CD1c-positive myeloid dendritic cell (primary cell): ENCODE results near the gene RAB12.
"Not testable (repeated sequence)": the region's sequence is repeated elsewhere in the genome, so short reads cannot be mapped to it uniquely, and the experiment has no call there.

Source experiments
- DNase-seq: peaks from one replicate; pipeline ENCODE4 v3.0.0-alpha.2; 2016; ENCODE audit errors: extremely low spot score

Gene RAB12

DNA sequence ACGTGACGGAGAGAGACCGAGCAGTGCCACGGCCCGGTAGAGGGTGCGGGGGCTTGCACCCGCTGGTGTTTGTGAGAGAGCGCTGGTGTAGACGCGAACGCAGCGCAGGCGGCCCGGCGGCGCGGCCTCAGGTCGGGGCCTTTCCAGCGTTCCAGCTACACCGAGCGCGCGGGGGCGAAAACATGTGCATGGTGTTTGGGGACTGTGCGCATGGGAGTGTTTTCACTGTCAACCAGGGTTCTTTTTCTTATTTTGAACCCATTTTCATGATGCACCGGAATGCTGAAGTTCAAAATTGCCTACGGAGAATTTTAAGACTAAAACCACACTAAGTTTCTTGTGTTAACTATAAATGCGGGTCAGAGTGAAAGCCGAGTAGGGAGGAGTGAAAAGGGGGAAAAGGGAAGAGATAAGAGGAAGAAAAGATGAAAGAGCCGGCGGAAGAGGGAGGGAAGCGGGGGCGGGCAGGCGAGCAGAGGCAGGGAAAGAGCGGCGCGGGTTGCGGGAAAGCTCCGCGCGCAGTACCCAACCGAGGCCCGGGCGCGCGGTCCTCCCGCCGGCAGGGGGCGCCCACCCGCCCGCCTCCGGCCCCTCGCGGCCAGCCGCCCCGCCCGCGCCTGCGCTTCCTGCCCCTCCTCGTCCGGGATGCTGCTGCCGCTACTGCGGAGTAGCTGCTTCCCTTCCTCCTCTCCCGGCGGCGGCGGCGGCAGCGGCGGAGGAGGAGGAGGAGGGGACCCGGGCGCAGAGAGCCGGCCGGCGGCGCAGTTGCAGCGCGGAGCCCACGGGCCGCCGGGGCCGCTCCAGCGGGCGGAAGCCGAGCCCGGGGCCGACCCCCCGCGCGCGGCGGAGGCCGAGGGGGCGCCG, at the start of gene RAB12:
Gene RAB12 (plus strand): TSS at position 643 of the 864 bp plus-strand sequence. CDS start 3 bp downstream, at position 646.
- peak; percentile 92 for DNase-seq

- no peak for DNase-seq
These were observed 49.5 kb upstream of the RAB12 start for GRCh38 chr18:8559612-8560186.

DNA sequence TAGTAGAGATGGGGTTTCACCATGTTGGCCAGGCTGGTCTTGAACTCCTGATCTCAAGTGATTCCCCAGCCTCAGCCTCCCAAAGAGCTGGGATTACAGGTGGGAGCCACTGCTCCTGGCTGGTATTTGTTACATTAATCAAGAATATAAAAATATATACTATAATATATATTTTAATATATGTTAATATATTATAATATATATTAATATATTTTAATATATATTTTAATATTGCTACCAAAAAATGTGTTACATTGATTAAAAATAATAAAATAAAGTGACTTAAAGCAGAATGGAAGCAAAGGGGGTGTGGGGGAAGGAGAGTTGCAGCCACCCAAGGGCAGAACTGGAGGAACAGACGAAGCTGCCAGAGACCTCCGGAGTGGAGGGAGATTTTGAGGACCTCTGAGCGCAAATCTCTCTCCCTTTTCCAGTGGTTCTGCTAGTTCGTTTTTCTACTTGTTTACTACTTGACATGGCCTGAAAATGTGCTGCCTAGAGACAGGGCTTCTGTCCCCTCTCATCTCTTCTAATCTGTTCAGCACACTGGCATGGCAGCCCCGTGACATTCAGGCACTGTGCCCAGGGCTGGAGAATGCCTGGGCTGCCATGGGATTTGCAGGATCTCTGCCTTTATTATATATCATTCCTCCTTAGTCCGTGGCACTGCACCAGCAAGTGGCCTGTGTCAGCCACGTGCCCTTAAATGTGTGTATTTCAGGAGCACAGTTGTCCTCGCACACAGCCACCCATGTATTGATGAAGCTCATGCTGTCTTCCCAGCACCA, 47.9 kb upstream of the RAB12 start:
- no peak for DNase-seq

- DNase-seq = no peak
These were observed 47.2 kb upstream of the RAB12 start for GRCh38 chr18:8562070-8562469.

GRCh38 chr18:8562919-8563318, 46.3 kb upstream of the RAB12 start:
- DNase-seq = no peak

DNA sequence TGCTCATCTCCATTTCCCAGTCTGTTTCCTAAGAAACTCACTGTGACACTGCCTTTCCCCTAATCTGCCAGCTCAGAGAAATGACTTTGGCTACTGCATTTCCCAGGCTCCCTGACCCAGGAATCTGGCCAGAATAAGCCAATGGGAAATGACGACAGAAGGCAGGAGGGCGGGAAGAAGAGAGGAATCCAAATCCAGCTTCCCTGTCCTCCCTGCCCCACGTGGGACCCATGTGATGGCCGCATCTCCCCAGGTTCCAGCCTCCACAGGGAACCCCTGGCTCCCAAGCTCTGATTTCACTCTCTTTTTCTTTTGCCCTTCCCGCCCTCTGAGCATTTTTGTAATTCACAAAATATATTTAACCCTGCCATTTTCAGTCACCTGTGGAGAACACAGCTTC, 37.8 kb upstream of the RAB12 start:
- no peak for DNase-seq

DNA sequence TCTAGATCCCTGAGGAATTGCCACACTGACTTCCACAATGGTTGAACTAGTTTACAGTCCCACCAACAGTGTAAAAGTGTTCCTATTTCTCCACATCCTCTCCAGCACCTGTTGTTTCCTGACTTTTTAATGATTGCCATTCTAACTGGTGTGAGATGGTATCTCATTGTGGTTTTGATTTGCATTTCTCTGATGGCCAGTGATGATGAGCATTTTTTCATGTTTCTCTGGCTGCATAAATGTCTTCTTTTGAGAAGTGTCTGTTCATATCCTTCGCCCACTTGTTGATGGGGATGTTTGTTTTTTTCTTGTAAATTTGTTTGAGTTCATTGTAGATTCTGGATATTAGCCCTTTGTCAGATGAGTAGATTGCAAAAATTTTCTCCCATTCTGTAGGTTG, 35.5 kb upstream of the RAB12 start:
- DNase-seq = not testable (repeated sequence)

DNA sequence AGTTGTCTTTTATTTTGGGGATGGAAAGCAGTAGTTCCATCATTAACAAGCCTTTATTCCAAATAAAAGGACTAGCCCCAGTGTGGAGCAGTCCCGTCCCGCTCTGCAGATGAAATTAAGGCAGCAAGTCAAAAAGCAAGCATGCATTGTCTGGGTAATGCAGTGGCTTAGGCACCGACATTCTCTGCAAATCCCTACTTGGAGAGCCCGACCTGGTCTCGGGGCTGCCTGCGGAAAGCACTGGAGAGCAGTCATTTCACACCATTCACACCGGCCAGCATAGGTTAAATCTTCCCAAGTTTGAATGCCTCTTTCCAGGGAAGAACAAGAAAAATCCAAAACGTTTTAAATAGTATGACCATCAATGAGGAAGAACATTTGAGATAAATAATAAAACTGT, 24.4 kb upstream of the RAB12 start:
- no peak for DNase-seq

- no peak for DNase-seq
These were observed 22.3 kb upstream of the RAB12 start for GRCh38 chr18:8586941-8587340.

DNA sequence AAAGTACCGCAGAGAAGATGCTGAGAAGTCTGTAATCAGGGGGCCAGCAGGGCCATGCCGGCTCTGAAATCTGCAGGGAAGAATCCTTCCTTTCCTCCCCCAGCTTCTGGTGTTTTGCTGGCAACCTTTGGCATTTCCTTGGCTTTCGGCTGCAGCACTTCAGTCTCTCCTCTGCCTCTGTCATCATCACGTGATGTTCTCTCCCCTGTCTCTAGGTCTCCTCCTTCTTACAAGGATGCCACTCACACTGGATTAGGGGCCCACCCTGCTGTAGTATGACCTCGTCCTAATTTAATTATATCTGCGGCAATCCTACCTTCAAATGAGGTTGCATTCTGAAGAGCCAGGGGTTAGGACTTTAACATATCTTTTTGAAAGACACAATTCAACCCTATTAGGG, 13.8 kb upstream of the RAB12 start:
- no peak for DNase-seq

DNA sequence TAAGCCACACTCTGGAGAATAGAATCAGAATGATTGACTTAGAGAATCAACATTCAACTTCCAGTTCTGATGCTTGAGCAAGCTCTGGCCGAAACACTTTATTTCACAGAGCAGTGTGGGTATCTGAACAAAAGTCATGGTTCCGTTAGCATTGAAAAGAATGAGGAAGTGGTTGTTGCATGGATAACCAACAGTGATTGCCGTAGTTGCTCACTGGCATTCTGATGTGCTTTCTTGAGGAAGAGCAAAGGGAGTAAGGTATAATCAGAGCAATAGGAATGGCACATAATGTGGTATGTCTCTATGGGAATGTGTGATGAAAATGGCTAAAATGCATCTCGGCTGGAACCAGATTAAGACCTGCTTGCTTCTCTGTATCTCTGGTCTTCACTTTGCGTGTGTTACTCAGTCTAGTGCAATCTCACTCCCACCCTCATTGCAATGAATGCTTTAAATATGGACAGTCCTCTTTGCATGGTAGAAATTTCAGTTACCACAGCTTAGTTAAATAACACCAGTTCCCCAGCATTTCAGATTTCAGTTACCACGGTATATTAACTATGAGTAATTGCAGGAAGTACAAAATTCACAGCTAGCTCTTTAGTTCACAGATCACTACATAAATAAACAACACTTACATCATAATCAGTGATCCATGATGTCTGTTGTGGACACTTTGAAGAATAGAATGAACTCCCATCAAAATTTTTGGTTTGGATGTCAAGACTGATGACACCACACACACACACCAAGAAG, 7.8 kb upstream of the RAB12 start:
- peak; percentile 79 for DNase-seq

- no peak for DNase-seq
These were observed 7.2 kb upstream of the RAB12 start for GRCh38 chr18:8602040-8602439.

DNA sequence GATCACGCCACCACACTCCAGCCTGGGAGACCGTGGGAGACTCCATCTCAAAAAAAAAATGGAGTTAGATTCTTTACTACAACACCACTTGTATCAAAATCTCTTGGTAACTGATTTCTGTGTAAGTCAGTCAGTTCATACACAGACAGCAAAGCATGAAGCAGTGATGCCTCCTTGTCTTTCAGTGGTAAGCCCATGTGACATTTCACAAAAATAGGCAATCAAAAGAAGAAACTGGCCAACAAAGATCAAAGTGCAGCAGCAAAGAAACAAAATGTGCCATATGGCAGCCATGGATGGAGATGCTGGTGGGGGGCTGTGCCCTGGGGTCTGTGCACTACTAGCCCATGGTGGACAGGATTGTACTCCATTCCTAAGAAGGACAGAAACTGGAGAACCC, 6.7 kb upstream of the RAB12 start:
- no peak for DNase-seq

DNA sequence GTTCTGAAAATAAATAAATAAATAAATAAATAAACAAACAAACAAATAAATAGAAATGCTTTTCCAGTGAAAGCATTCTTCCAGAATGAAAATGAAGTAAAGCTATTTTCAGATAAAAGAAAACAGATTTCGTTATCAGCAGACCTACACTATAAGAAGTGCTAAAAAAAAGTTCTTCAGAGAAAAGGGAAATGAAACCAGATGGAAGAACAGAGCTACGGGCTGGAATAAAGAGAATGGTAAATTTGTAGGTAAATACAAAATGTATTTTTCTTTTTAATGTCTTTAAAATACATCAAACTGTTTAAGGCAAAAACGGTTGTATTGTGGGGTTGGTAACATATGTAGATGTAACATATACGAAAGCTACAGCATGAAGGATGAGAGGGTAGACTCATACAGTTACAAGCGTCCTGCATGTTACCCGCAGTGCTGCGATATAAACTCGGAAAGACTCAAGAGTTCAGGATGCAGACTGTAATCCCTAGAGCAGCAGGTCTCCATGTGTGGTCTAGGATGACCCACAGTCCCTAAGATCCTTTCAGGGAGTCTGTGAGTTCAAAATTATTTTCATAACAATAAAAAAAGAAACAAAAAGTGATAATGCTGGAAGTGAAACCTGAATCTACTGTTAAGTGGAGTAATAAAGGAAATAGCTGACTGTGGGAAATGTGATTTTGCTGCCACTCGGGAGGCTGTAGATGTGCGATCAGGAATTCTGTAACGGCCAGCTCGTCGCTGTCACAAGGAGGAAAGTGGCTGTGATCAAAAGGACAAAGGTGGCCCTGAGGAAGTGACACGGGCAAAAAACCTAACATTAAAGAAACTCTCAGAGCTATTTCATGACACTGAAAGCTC, 5.3 kb upstream of the RAB12 start:
- peak; percentile 54 for DNase-seq

DNA sequence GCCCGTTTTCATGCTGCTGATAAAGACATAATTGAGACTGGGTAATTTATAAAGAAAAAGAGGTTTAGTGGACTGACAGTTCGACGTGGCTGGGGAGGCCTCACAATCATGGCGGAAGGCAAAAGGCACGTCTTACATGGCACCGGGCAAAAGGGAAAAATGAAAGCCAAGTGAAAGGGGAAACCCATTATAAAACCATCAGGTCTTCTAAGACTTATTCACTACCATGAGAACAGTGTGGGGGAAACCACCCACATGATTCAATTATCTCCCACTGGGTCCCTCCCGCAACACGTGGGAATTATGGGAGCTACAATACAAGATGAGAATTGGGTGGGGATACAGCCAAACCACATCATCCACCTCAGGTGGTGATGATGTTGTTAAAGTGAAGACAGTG, 3.3 kb upstream of the RAB12 start:
- DNase-seq = no peak

DNA sequence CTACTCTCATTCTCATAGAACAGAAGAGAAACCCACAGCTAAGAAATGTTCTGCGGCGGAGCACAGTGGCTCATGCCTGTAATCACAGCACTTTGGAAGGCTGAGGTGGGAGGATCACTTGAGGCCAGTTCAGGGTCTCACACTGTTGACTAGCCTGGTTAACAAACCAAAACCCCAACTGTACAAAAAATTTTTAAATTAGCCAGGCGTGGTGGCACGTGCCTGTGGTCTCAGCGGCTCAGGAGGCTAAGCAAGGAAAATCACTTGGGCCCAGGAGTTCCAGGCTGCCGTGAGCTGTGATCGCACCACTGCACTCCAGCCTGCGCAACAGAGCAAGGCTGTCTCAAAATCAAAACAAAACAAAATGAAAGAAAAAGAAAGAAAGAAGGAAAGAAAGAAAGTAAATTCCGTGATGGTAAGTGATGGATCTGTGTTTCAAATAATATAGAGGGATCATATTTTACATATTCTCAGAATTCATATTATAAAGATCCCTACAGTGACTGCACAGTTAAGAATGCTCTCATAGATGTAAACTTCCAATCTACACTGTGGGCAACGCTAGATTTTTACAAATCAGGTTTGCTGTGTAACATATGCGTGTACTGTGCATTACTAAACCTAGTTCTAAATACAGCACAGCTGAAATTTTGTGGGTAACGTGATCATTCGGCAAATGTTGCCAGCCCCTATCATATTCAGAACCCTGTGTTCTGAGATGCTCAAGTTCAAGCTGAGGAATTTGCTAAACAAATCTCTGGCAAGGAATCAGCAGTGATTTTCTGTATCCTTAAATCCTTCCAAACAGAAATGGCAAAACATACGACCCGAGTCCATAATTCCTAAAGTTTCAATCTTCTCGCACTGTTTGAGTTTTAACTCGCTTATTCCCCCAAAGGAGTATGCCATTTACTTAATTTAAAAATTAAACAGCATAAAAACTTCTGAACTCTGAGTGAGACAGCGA, 1.2 kb upstream of the RAB12 start:
- DNase-seq = no peak

DNA sequence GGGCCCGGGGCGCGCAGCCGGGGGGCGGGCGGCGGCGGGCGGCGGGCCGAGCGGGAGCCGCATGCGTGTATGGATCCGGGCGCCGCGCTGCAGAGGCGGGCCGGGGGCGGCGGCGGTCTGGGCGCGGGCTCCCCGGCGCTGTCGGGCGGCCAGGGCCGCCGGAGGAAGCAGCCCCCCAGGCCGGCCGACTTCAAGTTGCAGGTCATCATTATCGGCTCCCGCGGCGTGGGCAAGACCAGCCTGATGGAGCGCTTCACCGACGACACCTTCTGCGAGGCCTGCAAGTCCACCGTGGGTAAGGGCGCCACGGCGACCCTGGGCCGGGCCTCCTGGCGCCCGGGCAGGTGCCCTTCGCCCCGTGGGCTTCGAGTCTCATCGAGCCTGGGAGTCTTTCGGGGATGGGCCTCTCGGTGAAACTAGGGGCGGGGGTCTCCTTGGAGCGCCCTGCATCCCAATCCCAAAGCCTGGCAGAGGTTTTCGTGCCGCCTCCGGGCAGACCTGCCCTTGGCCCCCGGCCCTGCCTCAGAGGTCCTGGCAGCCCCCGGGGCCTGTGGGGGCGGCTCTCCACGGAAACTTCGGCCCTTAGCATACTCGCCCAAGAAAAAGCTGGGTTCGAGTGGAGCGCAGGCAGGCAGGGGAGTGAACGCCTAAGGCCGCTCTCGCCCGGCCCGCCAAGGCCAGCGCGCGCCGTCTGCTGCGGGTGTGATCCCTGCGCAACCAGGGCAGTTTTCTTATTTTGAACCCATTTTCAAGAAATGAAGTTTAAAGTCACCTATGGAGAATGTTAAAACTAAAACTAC, 622 bp downstream of the RAB12 start:
- DNase-seq = peak; percentile 34

GRCh38 chr18:8610459-8610851, 1.2 kb downstream of the RAB12 start:
- DNase-seq = peak; percentile 47
